ENCODE data around the gene SRPX2. TPM values are rescaled to one million over a fixed set of nuclear protein-coding genes. Genes with fewer than 3 reads are reported as not detected.

The SRPX2 gene
- total RNA-seq, 1 donor from 2014 or later: not detected

GRCh38 chrX:100659431-100660137, 15.6 kb downstream of the SRPX2 start:
- no peaks in the 10 kb centered on the region for H3K4me1 Mint-ChIP-seq (ENCODE audit: low read depth)
- H3K27me3 Mint-ChIP-seq (ENCODE audit: low read depth): no peaks in the 10 kb centered on the region
- intact Hi-C loops (cut with micrococcal nuclease): no loop called here
- no peaks in the 10 kb centered on the region for H3K9me3 Mint-ChIP-seq
- no peak overlapping the region for H3K27ac Mint-ChIP-seq
- DNase-seq (ENCODE audit: low spot score): no peak
- no peak overlapping the region for H3K4me3 Mint-ChIP-seq (ENCODE audit: low read depth)
- no peaks in the 10 kb centered on the region for H3K36me3 Mint-ChIP-seq (ENCODE audit: low read depth)

DNA sequence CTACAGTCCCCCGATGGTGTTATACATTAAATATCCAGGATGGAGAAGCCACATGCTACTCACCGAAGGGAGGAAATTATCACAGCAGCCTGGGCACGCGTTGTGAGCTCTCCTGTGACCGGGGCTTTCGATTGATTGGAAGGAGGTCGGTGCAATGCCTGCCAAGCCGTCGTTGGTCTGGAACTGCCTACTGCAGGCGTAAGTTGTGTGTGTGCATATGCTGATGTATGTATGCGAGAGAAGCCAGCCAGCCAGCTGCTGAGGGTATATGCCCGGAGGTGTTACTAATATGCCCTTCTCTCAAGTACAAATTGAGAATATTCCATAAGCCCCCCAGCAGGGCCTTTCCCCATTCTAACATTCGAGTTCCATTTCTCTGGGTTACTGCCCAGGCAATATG, 18.2 kb downstream of the SRPX2 start:
- Mint-ChIP-seq H3K36me3 (ENCODE audit: low read depth) (no peaks in the 10 kb centered on the region), H3K9me3 (no peaks in the 10 kb centered on the region), H3K27me3 (ENCODE audit: low read depth) (no peaks in the 10 kb centered on the region), H3K27ac (no peak overlapping the region), H3K4me1 (ENCODE audit: low read depth) (no peaks in the 10 kb centered on the region), H3K4me3 (ENCODE audit: low read depth) (no peak overlapping the region)
- intact Hi-C loops (cut with micrococcal nuclease): no loop called here
- DNase-seq (ENCODE audit: low spot score): no peak

DNA sequence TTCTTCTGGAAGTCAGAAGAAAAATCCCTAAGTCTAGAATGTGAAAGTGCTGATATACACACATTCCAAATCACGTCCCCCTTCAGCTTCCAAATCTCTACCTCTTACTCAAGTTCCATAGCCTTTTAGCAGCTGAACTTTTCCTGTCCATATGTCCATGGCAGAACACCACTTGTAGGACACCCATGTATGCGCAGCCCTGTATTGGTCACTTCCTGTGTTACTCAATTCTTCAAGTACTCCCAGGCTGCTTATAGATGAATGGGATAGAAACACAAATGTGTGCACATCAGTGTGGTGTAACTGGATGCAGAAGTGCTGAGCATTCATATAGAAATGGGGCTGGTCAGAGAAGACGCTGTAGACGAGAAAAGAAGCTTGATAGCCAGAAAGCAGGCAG, 18.8 kb downstream of the SRPX2 start:
- no peaks in the 10 kb centered on the region for H3K36me3 Mint-ChIP-seq (ENCODE audit: low read depth)
- H3K27ac Mint-ChIP-seq: no peak overlapping the region
- no peak for DNase-seq (ENCODE audit: low spot score)
- H3K27me3 Mint-ChIP-seq (ENCODE audit: low read depth): no peaks in the 10 kb centered on the region
- no peak overlapping the region for H3K4me3 Mint-ChIP-seq (ENCODE audit: low read depth)
- intact Hi-C loops (cut with micrococcal nuclease): no loop called here
- no peaks in the 10 kb centered on the region for H3K4me1 Mint-ChIP-seq (ENCODE audit: low read depth)
- H3K9me3 Mint-ChIP-seq: no peaks in the 10 kb centered on the region

- no peak overlapping the region for H3K4me3 Mint-ChIP-seq (ENCODE audit: low read depth)
- intact Hi-C loops (cut with micrococcal nuclease): no loop called here
These were observed 19.6 kb downstream of the SRPX2 start for GRCh38 chrX:100663642-100664041.

GRCh38 chrX:100672966-100673365, 29.0 kb downstream of the SRPX2 start:
- no peak for DNase-seq (ENCODE audit: low spot score)
- Mint-ChIP-seq H3K27ac (no peak overlapping the region), H3K36me3 (ENCODE audit: low read depth) (no peaks in the 10 kb centered on the region), H3K27me3 (ENCODE audit: low read depth) (no peaks in the 10 kb centered on the region), H3K9me3 (no peaks in the 10 kb centered on the region), H3K4me3 (ENCODE audit: low read depth) (no peak overlapping the region), H3K4me1 (ENCODE audit: low read depth) (no peaks in the 10 kb centered on the region)
- intact Hi-C loops (cut with micrococcal nuclease): no loop called here

More at GRCh38 chrX:100663642-100664041, 19.6 kb downstream of the SRPX2 start:
- H3K36me3 Mint-ChIP-seq (ENCODE audit: low read depth): no peaks in the 10 kb centered on the region
- no peaks in the 10 kb centered on the region for H3K4me1 Mint-ChIP-seq (ENCODE audit: low read depth)
- DNase-seq (ENCODE audit: low spot score): no peak
- no peak overlapping the region for H3K27ac Mint-ChIP-seq
- H3K27me3 Mint-ChIP-seq (ENCODE audit: low read depth): no peaks in the 10 kb centered on the region
- no peaks in the 10 kb centered on the region for H3K9me3 Mint-ChIP-seq

DNA sequence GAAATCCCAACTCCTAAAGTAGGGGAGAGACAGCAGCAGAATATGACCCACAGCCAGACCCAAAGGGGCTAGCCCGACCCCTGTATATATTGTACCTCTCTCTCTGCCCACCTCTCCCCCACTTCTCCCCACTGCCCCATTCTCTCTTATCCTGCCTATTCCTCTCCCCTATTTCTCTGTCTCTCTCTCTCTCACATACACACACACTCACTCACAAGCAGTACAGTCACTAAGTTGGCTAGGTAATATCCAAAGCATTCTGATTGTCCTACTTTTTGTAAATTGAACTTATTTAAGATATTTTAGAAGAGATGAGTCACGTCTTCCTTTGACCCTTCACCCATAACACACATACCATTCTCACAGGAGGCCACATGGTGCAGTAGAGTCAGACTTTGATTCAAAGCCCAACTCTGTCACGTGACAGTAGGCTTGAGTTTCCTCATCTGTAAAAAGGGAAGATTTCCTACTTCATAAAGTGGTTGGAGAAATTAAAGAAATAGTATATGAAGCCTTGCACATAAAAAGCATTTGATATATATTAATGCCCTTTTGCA, 29.5 kb downstream of the SRPX2 start:
- no peaks in the 10 kb centered on the region for H3K27me3 Mint-ChIP-seq (ENCODE audit: low read depth)
- no peak overlapping the region for H3K27ac Mint-ChIP-seq
- H3K9me3 Mint-ChIP-seq: no peaks in the 10 kb centered on the region

DNA sequence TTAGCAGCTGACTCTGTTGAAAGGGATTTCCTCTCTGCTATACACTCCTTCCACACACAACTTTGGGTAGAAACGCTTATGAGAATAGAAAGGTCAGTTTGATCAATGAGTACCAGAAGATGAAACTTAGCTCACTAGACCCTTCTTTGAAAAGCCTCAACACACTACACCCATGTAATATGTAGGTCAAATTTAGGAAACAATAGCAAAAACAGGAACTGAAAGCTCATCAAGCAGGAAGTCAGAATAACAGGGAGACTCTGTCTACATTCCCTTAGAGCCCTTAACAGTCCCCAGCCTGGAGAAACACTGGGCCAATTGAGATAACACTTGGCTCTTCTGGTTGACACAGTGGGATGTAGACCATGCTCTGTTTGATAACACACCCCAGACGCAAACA, 30.7 kb downstream of the SRPX2 start:
- Mint-ChIP-seq H3K27ac (no peak overlapping the region), H3K9me3 (no peaks in the 10 kb centered on the region), H3K4me1 (ENCODE audit: low read depth) (no peaks in the 10 kb centered on the region), H3K27me3 (ENCODE audit: low read depth) (no peaks in the 10 kb centered on the region), H3K36me3 (ENCODE audit: low read depth) (no peaks in the 10 kb centered on the region), H3K4me3 (ENCODE audit: low read depth) (no peak overlapping the region)
- intact Hi-C loops (cut with micrococcal nuclease): no loop called here
- DNase-seq (ENCODE audit: low spot score): no peak

More for the DNA sequence above, 29.5 kb downstream of the SRPX2 start:
- intact Hi-C loops (cut with micrococcal nuclease): no loop called here
- H3K4me3 Mint-ChIP-seq (ENCODE audit: low read depth): no peak overlapping the region
- no peaks in the 10 kb centered on the region for H3K36me3 Mint-ChIP-seq (ENCODE audit: low read depth)
- H3K4me1 Mint-ChIP-seq (ENCODE audit: low read depth): no peaks in the 10 kb centered on the region
- no peak for DNase-seq (ENCODE audit: low spot score)

- H3K4me1 Mint-ChIP-seq (ENCODE audit: low read depth): no peaks in the 10 kb centered on the region
These were observed 33.7 kb downstream of the SRPX2 start for GRCh38 chrX:100677611-100678181.

DNA sequence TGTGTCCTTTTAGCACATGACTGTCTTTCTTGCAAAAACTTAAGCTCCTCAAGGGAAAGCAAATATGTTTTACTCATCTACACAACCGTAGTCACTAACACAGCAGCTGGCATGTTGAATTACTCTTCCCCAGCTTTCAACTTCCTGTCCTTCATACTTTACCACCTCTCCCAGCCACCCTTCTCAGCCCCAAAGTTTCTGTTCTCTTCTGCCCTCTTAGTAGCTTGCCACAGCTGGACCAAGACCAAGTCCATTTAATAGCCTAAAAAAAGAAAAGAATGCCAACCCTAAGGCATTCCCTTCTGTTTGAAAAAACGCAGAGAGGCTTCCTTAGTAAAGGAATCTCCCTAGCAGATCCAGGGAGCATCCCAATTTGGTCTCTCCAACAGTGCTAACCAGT, 36.8 kb downstream of the SRPX2 start:
- no peaks in the 10 kb centered on the region for H3K27me3 Mint-ChIP-seq (ENCODE audit: low read depth)
- no peak overlapping the region for H3K27ac Mint-ChIP-seq
- H3K9me3 Mint-ChIP-seq: no peaks in the 10 kb centered on the region
- H3K36me3 Mint-ChIP-seq (ENCODE audit: low read depth): no peaks in the 10 kb centered on the region
- DNase-seq (ENCODE audit: low spot score): no peak
- intact Hi-C loops (cut with micrococcal nuclease): no loop called here
- no peaks in the 10 kb centered on the region for H3K4me1 Mint-ChIP-seq (ENCODE audit: low read depth)
- H3K4me3 Mint-ChIP-seq (ENCODE audit: low read depth): no peak overlapping the region

More at GRCh38 chrX:100677611-100678181, 33.7 kb downstream of the SRPX2 start:
- Mint-ChIP-seq H3K9me3 (no peaks in the 10 kb centered on the region), H3K36me3 (ENCODE audit: low read depth) (no peaks in the 10 kb centered on the region), H3K27me3 (ENCODE audit: low read depth) (no peaks in the 10 kb centered on the region), H3K4me3 (ENCODE audit: low read depth) (no peak overlapping the region), H3K27ac (no peak overlapping the region)
- intact Hi-C loops (cut with micrococcal nuclease): no loop called here
- DNase-seq (ENCODE audit: low spot score): no peak

DNA sequence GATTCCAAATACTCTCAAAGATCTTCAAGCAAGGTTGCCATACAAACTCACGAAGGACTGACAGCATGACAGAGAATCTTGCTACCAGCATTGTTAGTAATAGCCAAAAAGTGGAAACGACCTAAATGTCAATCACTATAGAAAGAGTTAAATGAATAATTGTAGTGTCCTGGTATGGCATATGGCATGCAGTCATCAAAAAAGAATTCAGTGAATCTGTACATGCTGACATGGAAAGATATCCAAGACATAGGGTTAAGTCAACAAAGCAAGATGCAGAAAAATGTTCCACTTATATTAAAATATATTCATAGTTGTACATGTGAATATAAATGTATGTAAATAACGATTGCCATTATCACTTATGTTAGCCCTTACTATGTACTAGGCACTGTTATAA, 37.6 kb downstream of the SRPX2 start:
- H3K36me3 Mint-ChIP-seq (ENCODE audit: low read depth): no peaks in the 10 kb centered on the region
- no peaks in the 10 kb centered on the region for H3K4me1 Mint-ChIP-seq (ENCODE audit: low read depth)
- intact Hi-C loops (cut with micrococcal nuclease): no loop called here
- H3K27ac Mint-ChIP-seq: no peak overlapping the region
- H3K4me3 Mint-ChIP-seq (ENCODE audit: low read depth): no peak overlapping the region
- no peaks in the 10 kb centered on the region for H3K27me3 Mint-ChIP-seq (ENCODE audit: low read depth)
- no peaks in the 10 kb centered on the region for H3K9me3 Mint-ChIP-seq
- DNase-seq (ENCODE audit: low spot score): no peak

DNA sequence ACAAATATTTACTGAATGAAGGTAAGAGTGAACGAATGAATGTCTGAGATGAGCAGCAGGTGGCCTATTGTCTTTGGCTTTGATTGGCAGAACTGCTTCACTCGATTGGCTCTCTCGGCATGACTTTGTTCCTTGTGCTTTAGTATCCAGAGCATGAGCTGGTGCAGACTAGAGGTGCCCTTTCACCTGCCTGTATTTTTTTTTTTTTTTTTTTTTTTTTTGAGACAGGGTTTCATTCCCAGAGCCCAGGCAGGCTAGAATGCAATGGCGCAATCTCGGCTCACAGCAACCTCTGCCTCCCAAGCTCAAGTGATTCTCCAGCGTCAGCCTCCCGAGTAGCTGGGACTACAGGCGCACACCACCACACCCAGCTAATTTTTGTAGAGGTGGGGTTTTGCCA, 38.9 kb downstream of the SRPX2 start:
- intact Hi-C loops (cut with micrococcal nuclease): no loop called here
- Mint-ChIP-seq H3K4me1 (ENCODE audit: low read depth) (peaks cover 10% of the 10 kb centered on the region), H3K27ac (no peak overlapping the region)

DNA sequence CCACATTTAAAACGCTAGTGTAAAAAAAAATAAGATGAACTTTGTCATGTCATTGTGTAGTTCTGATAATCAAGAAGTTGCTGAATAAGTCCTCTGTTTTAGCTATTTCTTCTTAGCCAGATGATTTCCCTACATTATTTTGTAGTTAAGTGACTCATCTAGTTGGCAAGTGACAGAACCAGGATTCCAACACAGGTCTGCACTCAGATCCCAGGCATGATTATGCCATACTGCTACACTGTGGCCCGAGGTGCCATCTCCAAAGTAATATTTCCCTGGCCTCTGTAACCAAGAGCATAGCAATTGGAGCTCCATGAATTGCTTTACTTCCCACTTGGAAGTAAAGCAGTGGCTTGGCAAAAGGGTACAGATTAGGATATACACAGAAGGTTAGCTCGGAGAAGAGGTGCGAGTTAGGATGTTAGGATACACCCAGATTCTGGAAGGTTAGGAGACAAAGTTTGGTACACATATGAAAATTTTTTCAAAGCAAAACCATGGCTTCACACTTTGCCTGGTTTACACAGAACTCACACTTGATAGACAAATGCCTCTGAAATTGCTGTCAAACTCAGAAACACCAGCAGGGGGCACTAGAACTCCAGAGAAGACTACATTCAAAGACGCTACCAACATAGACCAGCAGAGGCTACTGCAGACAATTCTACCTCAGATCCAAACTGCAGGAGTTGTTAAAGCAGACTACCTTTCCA, 41.4 kb downstream of the SRPX2 start:
- H3K27ac Mint-ChIP-seq: no peak overlapping the region
- no peaks in the 10 kb centered on the region for H3K36me3 Mint-ChIP-seq (ENCODE audit: low read depth)
- intact Hi-C loops (cut with micrococcal nuclease): loop anchor here (1.0 to 5.0 kb wide), 2 partner anchors 83 to 602 kb away; no protein-coding TSS in a partner anchor
- DNase-seq (ENCODE audit: low spot score): peak; percentile 41
- peaks cover 4% of the 10 kb centered on the region for H3K27me3 Mint-ChIP-seq (ENCODE audit: low read depth)
- H3K9me3 Mint-ChIP-seq: no peaks in the 10 kb centered on the region
- H3K4me1 Mint-ChIP-seq (ENCODE audit: low read depth): peaks cover 10% of the 10 kb centered on the region
- no peak overlapping the region for H3K4me3 Mint-ChIP-seq (ENCODE audit: low read depth)

More for the DNA sequence above, 38.9 kb downstream of the SRPX2 start:
- Mint-ChIP-seq H3K36me3 (ENCODE audit: low read depth) (no peaks in the 10 kb centered on the region), H3K27me3 (ENCODE audit: low read depth) (peaks cover 2% of the 10 kb centered on the region), H3K4me3 (ENCODE audit: low read depth) (no peak overlapping the region), H3K9me3 (no peaks in the 10 kb centered on the region)
- no peak for DNase-seq (ENCODE audit: low spot score)

GRCh38 chrX:100685997-100686305, 42.0 kb downstream of the SRPX2 start:
- H3K4me3 Mint-ChIP-seq (ENCODE audit: low read depth): no peak overlapping the region
- H3K27ac Mint-ChIP-seq: no peak overlapping the region
- intact Hi-C loops (cut with micrococcal nuclease): loop anchor here (1.0 to 5.0 kb wide), 2 partner anchors 82 to 601 kb away; no protein-coding TSS in a partner anchor
- H3K36me3 Mint-ChIP-seq (ENCODE audit: low read depth): no peaks in the 10 kb centered on the region
- H3K9me3 Mint-ChIP-seq: no peaks in the 10 kb centered on the region
- H3K4me1 Mint-ChIP-seq (ENCODE audit: low read depth): peaks cover 10% of the 10 kb centered on the region
- no peak for DNase-seq (ENCODE audit: low spot score)
- peaks cover 4% of the 10 kb centered on the region for H3K27me3 Mint-ChIP-seq (ENCODE audit: low read depth)

Data from activated T-helper 2 cell treated with anti-CD3 and anti-CD28 coated beads, Interferon-gamma antibody, Interleukin-2, Interleukin-4, amounts not matched to agents 10 μg/mL and 5 μg/mL and 100 μg/mL, durations not matched to agents 14 hours and 24 hours and 36 hours (primary cell).